GM18868 (cell line): ENCODE results near the gene METAP1D.
"Not testable (repeated sequence)": the region's sequence is repeated elsewhere in the genome, so short reads cannot be mapped to it uniquely, and the experiment has no call there.

Experiments
- ATAC-seq: cut with Tn5 transposase; IDR thresholded peaks from one replicate; pipeline ENCODE4 v1.9.1; 2021; ENCODE audit warnings: mild to moderate bottlenecking, moderate library complexity; ENCODE audit not compliant: unreplicated experiment

The METAP1D gene

DNA sequence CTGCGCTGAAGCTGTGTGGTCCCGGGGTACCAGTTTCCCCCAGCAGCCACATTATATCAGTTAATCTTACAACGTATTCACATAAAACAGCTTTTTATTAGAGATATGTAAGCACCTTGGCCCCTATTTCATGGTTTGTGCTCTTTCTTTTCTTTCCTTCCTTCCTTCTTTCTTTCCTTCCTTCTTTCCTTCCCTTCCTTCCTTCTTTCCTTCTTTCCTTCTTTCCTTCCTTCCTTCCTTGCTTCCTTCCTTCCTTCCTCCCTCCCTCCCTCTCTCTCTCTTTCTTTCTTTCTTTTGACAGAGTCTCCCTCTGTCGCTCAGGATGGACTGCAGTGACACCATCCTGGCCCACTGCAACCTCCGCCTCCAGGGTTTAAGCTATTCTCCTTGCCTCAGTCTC lies 3.7 kb upstream of the METAP1D start:
- ATAC-seq: no peak

DNA sequence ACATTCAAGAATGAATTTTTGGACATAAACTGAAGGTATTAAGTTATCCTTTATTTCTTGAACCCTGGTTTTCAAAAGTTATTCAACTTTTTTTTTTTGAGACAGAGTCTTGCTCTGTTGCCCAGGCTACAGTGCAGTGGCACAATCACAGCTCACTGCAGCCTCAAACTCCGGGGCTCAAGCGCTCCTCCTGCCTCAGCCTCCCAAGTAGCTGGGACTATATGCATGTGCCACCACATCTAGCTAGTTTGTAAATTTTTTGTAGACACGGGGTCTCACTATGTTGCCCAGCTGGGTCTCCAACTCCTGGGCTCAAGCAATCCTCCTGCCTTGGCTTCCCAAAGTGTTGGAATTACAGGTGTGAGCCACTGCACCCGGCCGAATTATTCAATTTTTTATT lies 2.7 kb upstream of the METAP1D start:
- not testable (repeated sequence) for ATAC-seq

DNA sequence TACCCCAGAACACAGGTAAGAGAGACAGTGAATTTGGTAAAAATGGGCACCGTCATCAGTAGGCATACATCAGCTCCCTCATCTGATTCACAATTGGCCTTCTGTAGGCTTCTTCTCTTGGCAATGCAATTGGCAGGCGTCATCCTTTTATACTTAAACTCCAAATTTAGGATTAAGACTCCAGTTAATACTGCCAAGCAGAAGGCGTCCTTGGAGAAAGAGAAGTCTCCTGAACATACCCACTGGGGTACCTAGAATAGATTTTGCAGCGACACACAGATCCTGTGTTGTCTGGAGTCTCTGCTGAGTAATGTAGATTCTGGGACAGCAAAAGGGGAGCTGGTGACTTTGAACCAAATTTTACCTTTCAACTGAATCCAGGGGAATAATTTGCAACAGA lies 592 bp upstream of the METAP1D start:
- ATAC-seq: no peak

DNA sequence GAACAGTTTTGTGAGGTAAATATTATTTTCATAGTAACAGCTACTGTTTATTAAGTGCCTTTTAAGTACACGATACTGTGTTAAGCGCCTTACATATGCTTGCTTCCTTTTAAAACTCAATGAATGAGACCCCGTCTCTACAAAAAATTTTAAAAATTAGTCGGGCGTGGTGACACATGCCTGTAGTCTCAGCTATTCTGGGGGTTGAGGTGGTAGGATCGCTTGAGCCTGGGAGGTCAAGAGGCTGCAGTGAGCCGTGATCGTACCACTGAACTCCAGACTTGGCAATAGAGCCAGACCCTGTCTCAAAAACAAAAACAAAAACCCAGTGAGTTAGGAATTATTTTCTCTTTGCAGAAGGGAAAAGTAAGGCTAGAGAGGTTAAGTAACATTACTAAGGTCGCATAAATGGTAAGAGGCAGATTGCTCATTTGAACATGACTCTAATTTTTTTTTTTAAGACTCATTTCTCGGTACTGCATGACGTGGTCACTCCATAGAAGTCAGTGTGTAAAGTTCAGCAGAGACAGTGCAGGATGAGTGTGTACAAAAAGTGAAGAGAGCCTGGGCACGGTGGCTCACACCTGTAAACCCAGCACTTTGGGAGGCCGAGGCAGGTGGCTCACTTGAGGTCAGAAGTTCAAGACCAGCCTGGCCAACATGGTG lies 1.1 kb downstream of the METAP1D start:
- no peak for ATAC-seq

DNA sequence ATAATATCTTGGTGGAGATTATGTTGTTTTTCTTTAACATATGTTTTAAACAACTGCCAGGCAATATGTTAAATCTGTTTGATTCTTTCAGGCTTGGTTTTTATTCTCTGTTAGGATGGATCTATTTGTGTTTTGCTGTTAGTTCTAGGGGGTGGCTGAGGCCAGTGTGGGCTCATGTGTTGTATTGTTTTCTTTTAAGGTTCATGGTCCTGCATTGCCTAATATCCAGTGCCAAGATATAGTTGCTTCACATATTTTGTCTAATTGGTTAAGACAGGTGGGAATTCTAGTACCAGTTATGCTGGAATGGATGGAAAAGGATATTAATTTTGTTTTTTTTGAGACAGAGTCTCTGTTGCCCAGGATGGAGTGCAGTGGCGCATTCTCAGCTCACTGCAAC lies 7.6 kb downstream of the METAP1D start:
- no peak for ATAC-seq

DNA sequence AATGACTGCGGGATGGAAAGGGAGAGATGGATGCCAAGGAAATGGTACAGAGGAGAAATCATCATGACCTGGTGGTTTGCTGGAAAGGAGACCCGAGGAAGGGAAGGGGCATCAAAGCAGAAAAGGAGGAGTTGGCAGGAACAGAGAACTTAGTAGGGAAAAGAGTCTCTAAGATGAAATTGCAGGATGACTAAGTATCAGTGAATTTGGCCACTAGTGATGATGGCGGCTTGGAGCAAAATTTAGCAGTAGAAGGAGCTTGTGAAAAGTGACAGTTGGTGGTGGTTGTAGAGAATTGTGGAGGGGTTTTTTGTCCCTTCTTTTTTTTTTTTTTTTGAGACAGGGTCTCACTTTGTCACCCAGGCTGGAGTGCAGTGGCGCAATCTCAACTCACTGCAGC lies 10.1 kb downstream of the METAP1D start:
- ATAC-seq: no peak

DNA sequence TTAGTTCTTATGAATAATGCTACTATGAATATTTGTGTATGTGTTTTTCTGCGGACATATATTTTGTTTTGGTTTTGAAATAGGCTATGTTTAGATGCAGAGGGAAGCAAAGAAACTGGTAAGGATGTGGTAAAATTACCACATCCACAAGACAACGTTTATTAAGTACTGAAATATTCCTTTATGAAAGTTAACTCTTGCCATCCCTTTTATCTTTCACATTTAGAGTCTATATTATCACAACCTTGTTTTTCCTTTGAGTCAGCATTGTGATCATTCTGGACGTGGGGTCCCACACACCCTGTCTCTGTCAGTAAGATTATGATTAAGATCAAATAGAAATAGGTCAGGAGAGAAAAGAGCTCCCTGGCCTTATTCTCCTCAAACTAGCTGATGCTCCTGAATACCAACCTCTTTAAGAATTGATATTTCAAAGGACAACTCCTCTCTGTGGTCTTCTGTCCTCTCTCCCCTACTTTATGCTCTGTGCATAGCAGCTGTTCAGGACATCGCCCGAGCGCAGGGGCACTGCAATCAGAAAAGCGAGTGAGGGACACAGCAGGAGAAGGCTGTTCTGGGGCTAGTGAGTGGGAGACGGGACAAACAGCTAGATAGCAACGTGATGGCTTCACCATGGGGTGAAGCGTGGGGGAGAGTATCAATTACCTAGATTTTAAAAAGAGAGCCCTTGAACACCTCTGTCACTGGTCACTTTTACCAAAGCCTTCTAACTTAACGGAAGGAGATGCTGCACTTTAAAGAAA lies 12.2 kb downstream of the METAP1D start:
- ATAC-seq: no peak

DNA sequence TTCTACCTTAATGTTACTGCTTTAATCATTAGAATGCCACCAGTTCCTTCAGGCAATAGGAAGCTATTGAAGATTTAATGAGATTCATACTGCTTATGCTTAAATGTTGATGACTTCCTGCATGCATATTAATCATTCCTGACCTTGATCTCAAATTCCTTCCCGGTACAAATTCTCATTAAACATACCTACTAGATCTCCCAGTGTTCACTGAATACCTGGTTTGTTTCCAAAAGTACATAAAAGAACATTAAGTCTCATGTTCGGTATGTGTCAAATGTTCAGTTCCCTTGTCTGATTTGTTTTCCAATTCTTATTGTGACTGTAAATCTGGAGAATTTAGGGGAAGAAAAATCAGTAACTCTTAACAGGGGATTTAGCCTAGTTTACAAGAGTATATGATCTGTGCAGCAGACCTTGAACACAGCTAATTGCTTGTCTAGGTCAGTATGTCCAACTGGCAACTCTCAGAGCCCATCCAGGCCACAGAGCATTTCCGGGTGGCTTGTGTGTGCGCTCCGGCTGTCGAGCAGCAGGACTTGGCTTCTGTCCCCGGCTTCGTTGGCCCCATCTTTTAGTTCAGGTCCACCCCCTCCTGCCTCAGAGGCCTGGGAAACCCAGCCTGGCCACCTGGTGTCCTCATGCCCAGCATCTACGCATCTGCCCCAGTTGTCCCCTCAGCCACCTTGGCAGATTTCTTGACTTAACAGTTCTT lies 13.1 kb downstream of the METAP1D start:
- no peak for ATAC-seq

DNA sequence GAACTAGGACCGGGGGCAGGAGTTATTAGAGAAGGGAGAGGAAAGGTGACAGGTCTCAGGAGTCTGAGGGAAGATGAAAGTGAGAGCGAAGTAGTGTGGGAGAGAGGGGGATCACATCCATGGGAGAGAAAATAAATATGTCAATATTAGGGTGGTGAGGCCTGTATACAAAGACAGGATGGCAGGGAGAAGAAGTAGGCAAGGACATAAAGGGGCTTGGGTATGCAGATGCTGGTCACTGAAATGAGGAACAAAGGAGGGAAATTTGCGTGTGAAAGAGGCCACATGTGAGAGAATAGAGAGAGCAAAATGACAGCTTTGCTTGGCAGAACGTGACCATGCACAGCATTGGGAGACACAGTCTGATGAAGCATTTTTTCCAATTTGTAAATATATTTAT lies 13.6 kb downstream of the METAP1D start:
- ATAC-seq: peak; percentile 84

DNA sequence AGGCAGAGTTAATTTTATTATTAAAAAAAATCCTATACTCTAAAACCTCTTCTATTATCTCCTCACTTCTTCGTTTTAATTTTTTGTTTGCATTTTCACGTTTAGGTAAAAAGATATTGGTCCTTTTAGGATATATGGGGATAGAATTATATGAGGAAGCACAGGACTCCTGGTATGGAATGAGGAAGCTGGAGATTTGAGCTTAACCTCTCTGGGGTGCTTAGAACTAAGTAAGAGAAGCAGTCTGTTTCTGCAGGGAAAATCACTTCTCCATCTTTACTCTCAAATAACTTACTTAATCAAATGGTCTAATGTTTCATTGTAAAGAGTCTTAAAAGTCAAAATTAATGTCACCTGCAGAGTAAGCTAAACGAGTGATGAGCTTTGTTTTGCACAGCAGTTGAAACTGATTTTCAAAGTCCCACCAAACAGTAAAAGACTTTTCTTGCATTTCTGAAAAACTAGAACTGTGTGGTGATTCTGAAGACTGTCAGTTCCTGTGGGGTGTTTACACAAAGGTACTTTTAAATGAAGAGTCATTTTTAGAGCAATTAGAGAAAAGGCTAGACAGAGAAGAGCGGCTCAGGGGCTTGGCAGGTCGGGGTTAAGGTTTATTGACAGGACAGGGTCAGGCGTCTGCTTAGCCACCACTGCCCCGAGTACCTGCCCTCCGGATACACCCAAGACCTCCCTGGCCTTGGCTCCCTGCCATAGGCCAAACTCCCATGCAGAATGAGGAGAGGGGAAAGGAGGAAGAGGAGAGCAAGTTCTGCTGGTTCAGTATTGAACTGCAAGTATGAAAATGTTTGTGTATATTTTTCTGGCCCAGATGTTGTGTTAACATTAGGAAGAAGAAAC lies 21.6 kb downstream of the METAP1D start:
- ATAC-seq: no peak

DNA sequence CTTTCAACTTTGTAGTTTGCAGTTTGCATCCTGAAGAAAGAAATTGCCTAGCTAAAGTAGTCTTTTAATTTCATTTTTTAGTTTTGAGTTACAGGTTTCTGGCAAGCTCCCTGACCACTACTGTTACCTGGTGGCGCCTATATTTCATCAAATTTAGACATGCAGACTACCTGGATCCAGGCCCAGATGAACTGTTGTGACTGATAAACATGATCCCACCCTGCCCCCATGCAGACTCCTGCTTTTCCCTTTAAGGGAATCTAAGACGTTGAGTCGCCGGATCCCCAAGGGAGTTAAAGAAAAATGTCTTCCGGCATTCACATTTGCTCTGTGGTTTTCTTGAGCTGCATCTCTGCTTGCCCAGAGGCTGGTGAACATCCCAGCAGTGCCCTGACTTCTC lies 22.2 kb downstream of the METAP1D start:
- no peak for ATAC-seq

DNA sequence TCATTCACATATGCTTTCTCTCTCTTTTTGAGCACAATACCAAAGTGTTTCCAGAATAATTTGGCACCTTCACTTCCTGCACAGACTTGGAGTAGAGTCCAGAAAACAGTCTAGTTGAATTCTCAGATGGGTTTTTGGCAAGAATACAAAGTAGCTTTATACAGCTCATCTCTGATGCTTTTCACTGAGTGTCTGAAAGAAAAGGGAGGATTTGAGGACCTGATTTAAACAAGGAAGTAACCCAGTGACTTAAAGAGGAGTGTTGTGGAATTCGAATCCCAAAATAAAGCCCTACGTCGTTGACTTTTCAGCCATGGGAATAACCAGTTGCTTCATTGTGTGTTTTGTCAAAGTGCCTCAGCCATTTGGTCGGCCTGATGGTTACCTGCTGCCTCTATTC lies 31.8 kb downstream of the METAP1D start:
- ATAC-seq: no peak

DNA sequence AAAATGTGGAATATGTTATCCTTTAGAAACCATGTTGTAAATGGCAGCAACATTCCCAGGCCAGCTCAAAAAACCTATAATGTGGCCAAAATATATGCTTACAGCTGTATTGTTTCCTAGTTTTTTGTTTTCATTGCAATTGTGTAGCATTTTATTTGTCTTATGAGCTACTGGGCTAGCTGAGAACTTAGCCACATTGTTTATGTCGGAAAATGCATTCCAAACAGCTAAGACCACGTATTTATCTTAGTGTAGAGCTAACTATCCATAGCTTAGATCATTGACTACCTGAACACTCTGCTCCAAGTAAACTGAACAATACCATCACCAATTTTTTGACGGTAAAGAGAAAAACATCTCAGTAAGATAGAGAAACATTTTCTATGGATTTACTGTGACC lies 38.4 kb downstream of the METAP1D start:
- ATAC-seq: no peak

DNA sequence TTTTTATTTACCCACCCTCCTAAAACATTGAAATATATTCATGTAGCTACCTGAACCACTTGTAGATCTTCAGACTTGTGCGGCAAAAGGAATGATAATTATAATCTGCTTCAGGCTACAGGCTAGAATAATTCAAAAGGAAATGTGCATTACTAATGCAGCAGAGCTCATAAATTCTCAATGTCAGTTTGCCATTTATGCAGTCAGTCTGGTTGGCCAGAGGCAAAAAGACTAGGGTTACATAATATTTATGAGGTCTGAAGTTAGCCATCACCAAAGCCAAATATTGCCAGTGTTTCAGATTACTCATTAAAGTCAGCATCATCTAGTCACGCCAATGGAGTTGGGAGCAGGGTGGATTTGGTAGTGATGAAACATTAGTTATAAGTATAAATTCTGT lies 38.9 kb downstream of the METAP1D start:
- no peak for ATAC-seq

DNA sequence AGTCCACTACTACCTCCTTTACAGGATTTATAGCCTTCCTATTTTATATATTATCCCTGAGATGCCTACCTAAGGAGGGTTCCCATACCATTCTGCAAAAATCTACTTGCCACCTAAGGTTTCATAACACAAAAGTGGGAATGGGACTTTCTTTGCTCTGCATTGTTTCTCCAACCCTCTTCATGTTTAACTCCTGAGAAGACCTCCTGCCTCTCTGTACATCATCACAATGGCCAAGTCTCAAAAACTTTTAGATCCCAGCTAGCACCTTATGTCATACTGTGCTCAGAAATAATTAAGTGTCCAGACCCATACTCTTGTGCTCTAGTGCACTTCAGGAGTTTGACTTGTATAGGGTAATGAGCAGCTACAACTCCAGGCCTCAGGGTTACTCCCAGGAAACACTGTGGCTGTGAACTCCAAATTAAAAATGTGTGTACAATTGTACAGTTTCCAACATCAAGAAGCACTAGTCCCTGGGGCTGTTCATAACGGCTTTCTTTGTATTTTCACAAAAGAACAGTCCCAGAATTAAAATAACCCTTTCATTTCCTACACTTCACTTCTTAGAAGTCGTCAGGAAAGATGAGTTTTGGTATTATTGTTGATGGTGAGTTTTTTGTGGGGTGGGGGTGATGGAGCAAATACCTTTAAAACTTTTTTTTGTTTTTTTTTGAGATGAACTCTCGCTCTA lies 39.4 kb downstream of the METAP1D start:
- no peak for ATAC-seq

DNA sequence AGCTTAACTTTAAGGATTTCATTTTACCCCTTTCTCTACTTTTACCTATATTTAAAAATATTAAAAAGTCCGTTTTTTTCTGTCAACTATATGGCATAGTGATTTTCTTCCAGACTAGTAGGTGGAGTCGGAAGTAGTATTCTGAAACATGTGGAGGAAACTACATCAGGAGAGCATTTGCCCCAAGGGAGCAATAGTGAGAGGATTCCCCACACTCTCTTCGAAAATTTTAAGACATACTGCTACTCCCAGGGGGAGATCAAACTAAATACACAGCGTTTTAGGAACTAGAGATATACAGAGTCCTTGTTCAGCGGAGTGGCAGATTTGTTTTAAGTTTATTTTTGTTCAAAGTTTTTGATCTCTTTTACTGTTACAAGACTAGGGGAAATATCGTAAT lies 40.6 kb downstream of the METAP1D start:
- ATAC-seq: no peak

DNA sequence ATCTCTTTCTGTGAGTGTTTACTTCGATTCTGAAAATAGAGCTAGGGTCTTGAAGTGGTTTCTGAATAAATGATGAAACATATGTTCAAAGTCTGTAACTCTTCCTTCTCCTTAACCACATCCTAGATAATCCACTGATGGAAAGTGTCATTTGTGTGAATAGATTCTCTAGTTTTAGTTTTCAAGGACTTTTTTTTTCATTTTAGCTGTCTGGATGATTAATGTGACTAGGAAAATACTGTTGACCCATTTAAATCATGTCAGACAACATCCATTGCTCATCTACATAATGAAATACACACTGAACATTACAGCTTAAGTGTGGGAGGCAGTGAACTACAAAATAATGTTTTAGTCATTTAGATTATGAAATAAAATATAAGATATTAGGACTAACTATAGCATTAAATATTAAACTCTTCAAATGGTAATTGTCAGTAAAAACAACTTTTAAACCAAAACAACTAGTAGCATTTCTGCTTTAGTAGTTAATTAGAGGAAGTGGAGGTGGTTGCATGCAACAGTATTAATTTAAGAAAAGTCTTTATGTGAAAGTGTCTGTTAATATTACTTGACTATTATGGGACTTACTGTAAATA lies 46.4 kb downstream of the METAP1D start:
- ATAC-seq: no peak

DNA sequence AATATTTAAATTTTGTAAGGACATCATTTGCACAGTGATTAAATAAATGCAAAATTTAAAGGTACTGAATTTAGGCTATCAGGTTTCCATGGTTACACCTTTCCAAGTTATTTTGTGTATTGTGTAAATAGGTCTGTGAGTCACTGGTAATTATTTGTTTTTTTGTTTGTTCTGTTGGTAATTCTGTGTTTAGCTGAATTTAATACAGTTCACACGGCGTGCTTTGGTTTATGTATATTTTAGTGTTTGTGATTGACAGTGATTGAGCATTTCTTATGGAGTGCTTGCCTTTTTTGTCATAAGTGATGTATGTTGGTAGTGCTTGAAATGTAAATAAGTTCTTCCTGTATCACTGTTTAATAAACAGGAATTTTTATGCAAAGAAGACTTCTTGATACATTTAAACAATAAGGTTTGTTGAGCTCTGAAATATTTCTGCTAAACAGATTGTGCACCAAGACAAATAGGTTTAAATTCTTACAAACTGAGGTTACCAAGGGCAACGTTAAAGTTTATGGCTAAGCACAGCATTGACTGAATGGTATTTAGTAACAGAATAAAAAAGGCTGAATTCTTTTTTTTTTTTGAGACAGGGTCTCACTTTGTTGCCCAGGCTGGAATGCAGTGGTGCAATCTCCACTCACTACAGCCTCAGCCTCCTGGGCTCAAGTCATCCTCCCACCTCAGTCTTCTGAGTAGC lies 47.3 kb downstream of the METAP1D start:
- ATAC-seq: no peak
